ENCODE data around the gene TNNI2. TPM values are rescaled to one million over a fixed set of nuclear protein-coding genes. Genes with fewer than 3 reads are reported as not detected.

The TNNI2 gene
- total and polyA plus RNA-seq, 7 donors, result 985 to 6,537 (median 2,859) TPM

GRCh38 chr11:1887451-1888346, 48.9 kb downstream of the TNNI2 start:
- peak in 2 of 4 donors; percentile 18 to 19 for ATAC-seq
- no peak for DNase-seq
- no peak for TF ChIP-seq CTCF (IDR thresholded peaks at IDR 0.05)
- no peaks in the 10 kb centered on the region for H3K27me3 ChIP-seq (ENCODE audit: insufficient read depth in 3 of 3, low read length in 2 of 3)
- no peaks in the 10 kb centered on the region for H3K9me3 ChIP-seq
- peaks cover 0 to 4% of the 10 kb centered on the region in 2 donors for H3K36me3 ChIP-seq (ENCODE audit: insufficient read depth in 1 of 2, low read depth in 1 of 2)
- WGBS, 3 donors, result 58 to 73% (median 66%) methylated on average over 11 of the region's 11 CpGs
- intact Hi-C loops (cut with DNase I), result no loop called here
- H3K4me3 ChIP-seq, result no peak overlapping the region
- peaks cover 40% of the 10 kb centered on the region for H3K4me1 ChIP-seq
- H3K27ac ChIP-seq, result peak overlapping the region; percentile 36

- Histone ChIP-seq H3K4me3 (no peak overlapping the region), H3K27ac (peak overlapping the region; percentile 36), H3K27me3 (ENCODE audit: insufficient read depth in 3 of 3, low read length in 2 of 3) (no peaks in the 10 kb centered on the region), H3K4me1 (peaks cover 35% of the 10 kb centered on the region), H3K9me3 (no peaks in the 10 kb centered on the region), H3K36me3 (ENCODE audit: insufficient read depth in 1 of 2, low read depth in 1 of 2) (peaks cover 0 to 4% of the 10 kb centered on the region in 2 donors)
- 46 to 69% (median 53%) methylated on average over 8 to 9 of the region's 9 CpGs for WGBS, 3 donors
- no peak for DNase-seq
- no peak for TF ChIP-seq CTCF (IDR thresholded peaks at IDR 0.05)
- ATAC-seq, result no peak
- intact Hi-C loops (cut with DNase I), result no loop called here
Observed at GRCh38 chr11:1888347-1888753, 49.6 kb downstream of the TNNI2 start.

- Histone ChIP-seq H3K27me3 (ENCODE audit: insufficient read depth in 3 of 3, low read length in 2 of 3) (no peaks in the 10 kb centered on the region), H3K4me1 (peaks cover 35% of the 10 kb centered on the region), H3K4me3 (no peak overlapping the region), H3K9me3 (no peaks in the 10 kb centered on the region), H3K27ac (peak overlapping the region; percentile 36), H3K36me3 (ENCODE audit: insufficient read depth in 1 of 2, low read depth in 1 of 2) (peaks cover 0 to 4% of the 10 kb centered on the region in 2 donors)
- no peak for ATAC-seq
- no peak for DNase-seq
- intact Hi-C loops (cut with DNase I), result no loop called here
- WGBS, 3 donors, result 79 to 95% (median 82%) methylated on average over 6 of the region's 6 CpGs
- TF ChIP-seq CTCF (IDR thresholded peaks at IDR 0.05), result no peak
Observed at GRCh38 chr11:1888811-1889210, 50.0 kb downstream of the TNNI2 start.

- no peak overlapping the region for H3K27ac ChIP-seq
- DNase-seq, result peak in 1 of 2 donors; percentile 48
- intact Hi-C loops (cut with DNase I), result no loop called here
Observed at GRCh38 chr11:1889224-1889930, 50.6 kb downstream of the TNNI2 start.

More at GRCh38 chr11:1889224-1889930, 50.6 kb downstream of the TNNI2 start:
- no peak for TF ChIP-seq CTCF (IDR thresholded peaks at IDR 0.05)
- no peaks in the 10 kb centered on the region for H3K9me3 ChIP-seq
- ATAC-seq, result peak in 1 of 4 donors; percentile 8
- H3K27me3 ChIP-seq (ENCODE audit: insufficient read depth in 3 of 3, low read length in 2 of 3), result no peaks in the 10 kb centered on the region
- H3K36me3 ChIP-seq (ENCODE audit: insufficient read depth in 1 of 2, low read depth in 1 of 2), result peaks cover 0 to 4% of the 10 kb centered on the region in 2 donors
- WGBS, 3 donors, result 50 to 66% (median 56%) methylated on average over 17 to 34 of the region's 34 CpGs
- H3K4me3 ChIP-seq, result no peak overlapping the region
- peaks cover 35% of the 10 kb centered on the region for H3K4me1 ChIP-seq

Data from psoas muscle (tissue), 8 donors.